DND-41 (cell line): Measurements from ENCODE around the gene CCDC192.

Experiments used
- EZH2 ChIP-seq: IDR thresholded peaks from 3 replicates; pipeline ENCODE4 v1.6.1; 2012; ENCODE audit warnings: borderline replicate concordance, low read depth, mild to moderate bottlenecking, moderate library complexity, low read length, inconsistent platforms; ENCODE audit not compliant: severe bottlenecking
- TF ChIP-seq, protein P1 (sequence below): IDR thresholded peaks from 2 replicates; pipeline ENCODE4 v1.5.1; 2012; ENCODE audit warnings: borderline replicate concordance, low read length, moderate library complexity, mild to moderate bottlenecking; ENCODE audit not compliant: poor library complexity, severe bottlenecking; ENCODE audit errors: extremely low read depth

DNA sequence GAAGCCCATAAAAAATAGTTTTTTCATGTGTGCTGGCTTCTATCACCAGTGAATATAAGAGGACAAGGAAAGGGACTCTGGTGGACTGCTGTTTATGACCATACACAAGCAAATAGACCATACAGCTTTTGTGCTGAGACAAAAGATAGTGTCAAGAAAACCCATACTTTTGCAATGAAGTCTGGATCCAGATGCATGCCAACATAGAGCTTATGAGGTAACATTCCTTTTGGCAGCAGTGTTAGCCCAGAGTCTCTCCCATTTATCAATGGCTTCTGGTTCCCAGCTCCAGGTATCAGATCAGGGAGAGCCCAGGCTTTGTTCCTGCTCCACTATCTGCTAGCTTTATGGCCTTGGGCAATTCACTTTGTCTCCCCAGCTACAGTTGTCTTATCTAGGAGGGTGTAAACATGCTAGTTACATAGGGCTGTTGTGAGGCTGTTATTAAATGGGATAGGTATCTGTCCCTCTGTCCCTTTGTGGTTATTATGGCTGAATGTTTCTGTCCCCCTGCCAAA, 55.6 kb downstream of the CCDC192 start:
- TF ChIP-seq EZH2: no peak
- TF ChIP-seq, protein P1, sequence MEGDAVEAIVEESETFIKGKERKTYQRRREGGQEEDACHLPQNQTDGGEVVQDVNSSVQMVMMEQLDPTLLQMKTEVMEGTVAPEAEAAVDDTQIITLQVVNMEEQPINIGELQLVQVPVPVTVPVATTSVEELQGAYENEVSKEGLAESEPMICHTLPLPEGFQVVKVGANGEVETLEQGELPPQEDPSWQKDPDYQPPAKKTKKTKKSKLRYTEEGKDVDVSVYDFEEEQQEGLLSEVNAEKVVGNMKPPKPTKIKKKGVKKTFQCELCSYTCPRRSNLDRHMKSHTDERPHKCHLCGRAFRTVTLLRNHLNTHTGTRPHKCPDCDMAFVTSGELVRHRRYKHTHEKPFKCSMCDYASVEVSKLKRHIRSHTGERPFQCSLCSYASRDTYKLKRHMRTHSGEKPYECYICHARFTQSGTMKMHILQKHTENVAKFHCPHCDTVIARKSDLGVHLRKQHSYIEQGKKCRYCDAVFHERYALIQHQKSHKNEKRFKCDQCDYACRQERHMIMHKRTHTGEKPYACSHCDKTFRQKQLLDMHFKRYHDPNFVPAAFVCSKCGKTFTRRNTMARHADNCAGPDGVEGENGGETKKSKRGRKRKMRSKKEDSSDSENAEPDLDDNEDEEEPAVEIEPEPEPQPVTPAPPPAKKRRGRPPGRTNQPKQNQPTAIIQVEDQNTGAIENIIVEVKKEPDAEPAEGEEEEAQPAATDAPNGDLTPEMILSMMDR: no peak
